MCF 10A (cell line): Measurements from ENCODE around the gene KIFBP. TPM values are rescaled to one million over a fixed set of nuclear protein-coding genes. Genes with fewer than 3 reads are reported as not detected.

Source experiments
- BruUV-seq: library from RNA; stranded (reverse); fragments of 400-500 nt; replicated peaks from 2 replicates; lab custom pipeline; 2021; lab: Mats Ljungman, UMichigan
- CTCF ChIA-PET: fragments of 300-600 bp; sonication (Branson Sonifier 250); formaldehyde crosslinking; extraction: SDS; loops from one replicate; lab custom pipeline; 2021; ENCODE audit warnings: antibody characterized with exemption, inconsistent platforms; lab: Yijun Ruan, JAX
- POLR2A ChIA-PET: fragments of 300-600, 350-650 bp; sonication (Branson Sonifier 250); formaldehyde crosslinking; extraction: SDS; loops from one replicate; lab custom pipeline; 2020; ENCODE audit warnings: antibody characterized with exemption, inconsistent platforms; lab: Yijun Ruan, JAX
- DNase-seq: peaks from one replicate; pipeline ENCODE4 v3.0.0-alpha.2; 2018; ENCODE audit not compliant: unreplicated experiment
- H3K27ac Mint-ChIP-seq: one replicate; pipeline ENCODE4 v1.8.0; 2022; ENCODE audit warnings: mild to moderate bottlenecking, low read depth, mixed read lengths; ENCODE audit not compliant: unreplicated experiment
- H3K27me3 Mint-ChIP-seq: one replicate; pipeline ENCODE4 v1.8.0; 2022; ENCODE audit warnings: mixed read lengths; ENCODE audit not compliant: insufficient read depth, unreplicated experiment
- H3K36me3 Mint-ChIP-seq: one replicate; pipeline ENCODE4 v1.8.0; 2022; ENCODE audit warnings: mild to moderate bottlenecking, moderate library complexity, mixed read lengths; ENCODE audit not compliant: insufficient read depth, unreplicated experiment
- H3K4me1 Mint-ChIP-seq: one replicate; pipeline ENCODE4 v1.8.0; 2022; ENCODE audit warnings: mixed read lengths; ENCODE audit not compliant: insufficient read depth, unreplicated experiment
- H3K4me3 Mint-ChIP-seq: one replicate; pipeline ENCODE4 v1.8.0; 2022; ENCODE audit warnings: mild to moderate bottlenecking, moderate library complexity, mixed read lengths; ENCODE audit not compliant: unreplicated experiment
- H3K9me3 Mint-ChIP-seq: one replicate; pipeline ENCODE4 v1.8.0; 2022; ENCODE audit warnings: mixed read lengths; ENCODE audit not compliant: unreplicated experiment
- CTCF ChIP-seq: fragments of 200-600 bp; IDR thresholded peaks from one replicate; pipeline ENCODE4 v1.8.0; 2022; ENCODE audit warnings: antibody characterized with exemption, mild to moderate bottlenecking; ENCODE audit not compliant: unreplicated experiment
- intact Hi-C: fragments of 100-400 bp; cut with micrococcal nuclease; formaldehyde crosslinking; loops from 2 replicates; pipeline ENCODE4 v1.14.1; 2022
- total RNA-seq: library from RNA; stranded (reverse); gene quantifications from 2 replicates; pipeline ENCODE4 v1.2.3, GENCODE V29; 2022

The KIFBP gene
- total RNA-seq, 1 experiment from 2014 or later: 20.9 TPM

DNA sequence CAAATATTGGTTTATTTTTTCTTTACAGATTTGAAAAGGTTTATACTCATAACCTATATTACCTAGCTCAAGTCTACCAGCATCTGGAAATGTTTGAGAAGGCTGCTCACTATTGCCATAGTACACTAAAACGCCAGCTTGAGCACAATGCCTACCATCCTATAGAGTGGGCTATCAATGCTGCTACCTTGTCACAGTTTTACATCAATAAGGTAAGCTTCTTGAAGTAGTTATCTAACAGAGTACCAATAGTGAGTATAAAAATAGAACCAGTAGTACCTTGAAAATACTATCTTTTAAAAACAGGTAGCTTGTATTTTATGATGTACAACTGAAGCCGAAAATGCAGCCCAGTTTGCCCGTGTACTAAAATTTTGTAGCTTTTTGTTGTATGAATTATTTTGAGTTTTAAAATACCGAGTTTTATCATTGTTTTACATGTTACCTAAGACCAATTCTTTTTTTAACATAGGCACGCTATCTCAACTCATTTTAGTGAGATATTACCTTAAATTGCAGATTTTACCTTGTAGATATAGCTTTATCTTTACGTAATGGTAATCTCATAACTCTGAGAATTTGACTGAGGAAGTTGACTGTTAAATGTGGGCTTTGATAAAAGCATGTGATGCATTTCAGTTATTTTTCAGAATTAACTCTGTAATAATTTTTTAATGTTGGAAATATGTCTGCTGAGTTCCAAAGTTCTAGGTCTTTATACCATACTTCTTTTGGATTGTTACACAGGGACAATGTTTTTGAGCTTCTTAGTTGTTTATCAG, 17.3 kb downstream of the KIFBP start:
- POLR2A ChIA-PET: interaction anchor here (0.6 to 2.7 kb wide), 4 partner anchors 36 to 174 kb away, joined by 3 to 16 read pairs (median 6); partner anchors contain the start of gene SUPV3L1
- intact Hi-C loops: loop anchor here (1.0 kb wide), 2 partner anchors 87 to 117 kb away; no protein-coding TSS in a partner anchor
- H3K27ac Mint-ChIP-seq: no peak overlapping the region

GRCh38 chr10:69007260-69007659, 18.7 kb downstream of the KIFBP start:
- no peak for DNase-seq
- Mint-ChIP-seq H3K27me3 (no peaks in the 10 kb centered on the region), H3K36me3 (peaks cover 62% of the 10 kb centered on the region), H3K27ac (no peak overlapping the region), H3K4me3 (no peak overlapping the region), H3K9me3 (no peaks in the 10 kb centered on the region), H3K4me1 (no peaks in the 10 kb centered on the region)
- ChIA-PET CTCF (interaction anchor here (4.2 kb wide), 1 partner anchor 86 kb away, joined by 81 read pairs; no protein-coding TSS in a partner anchor), POLR2A (interaction anchor here (1.0 kb wide), 1 partner anchor 55 kb away, joined by 4 read pairs; no protein-coding TSS in a partner anchor)
- BruUV-seq: no TSS peak
- TF ChIP-seq CTCF: no peak
- intact Hi-C loops: no loop called here

More for the DNA sequence above, 17.3 kb downstream of the KIFBP start:
- Mint-ChIP-seq H3K4me1 (no peaks in the 10 kb centered on the region), H3K4me3 (no peak overlapping the region), H3K9me3 (no peaks in the 10 kb centered on the region), H3K27me3 (no peaks in the 10 kb centered on the region), H3K36me3 (peaks cover 60% of the 10 kb centered on the region)
- TF ChIP-seq CTCF: no peak
- no TSS peak for BruUV-seq
- CTCF ChIA-PET: interaction anchor here (0.6 to 4.2 kb wide), 9 partner anchors 9 to 405 kb away, joined by 3 to 81 read pairs (median 3); no protein-coding TSS in a partner anchor
- DNase-seq: no peak

- H3K27ac Mint-ChIP-seq: no peak overlapping the region
- H3K4me1 Mint-ChIP-seq: no peaks in the 10 kb centered on the region
Observed at GRCh38 chr10:69009360-69009759, 20.8 kb downstream of the KIFBP start.

More at GRCh38 chr10:69009360-69009759, 20.8 kb downstream of the KIFBP start:
- BruUV-seq: no TSS peak
- H3K9me3 Mint-ChIP-seq: no peaks in the 10 kb centered on the region
- POLR2A ChIA-PET: interaction anchor here (1.2 to 1.5 kb wide), 2 partner anchors 10 to 53 kb away, joined by 3 to 5 read pairs; partner anchors contain the start of gene DDX21
- intact Hi-C loops: no loop called here
- CTCF ChIA-PET: interaction anchor here (0.5 to 1.4 kb wide), 2 partner anchors 16 to 84 kb away, joined by 3 to 11 read pairs; no protein-coding TSS in a partner anchor
- no peaks in the 10 kb centered on the region for H3K27me3 Mint-ChIP-seq
- DNase-seq: no peak
- H3K4me3 Mint-ChIP-seq: no peak overlapping the region
- no peak for TF ChIP-seq CTCF
- peaks cover 69% of the 10 kb centered on the region for H3K36me3 Mint-ChIP-seq
